NCI-H1436 treated with DMSO at 0.1 percent for 48 hours (cell line): Measurements from ENCODE around the gene THG1L.
"Not testable (repeated sequence)": the region's sequence is repeated elsewhere in the genome, so short reads cannot be mapped to it uniquely, and the experiment has no call there.

Experiments used
- DNase-seq: peaks from one replicate; lab custom pipeline; 2025; lab: John Stamatoyannopoulos, UW

THG1L gene

DNA sequence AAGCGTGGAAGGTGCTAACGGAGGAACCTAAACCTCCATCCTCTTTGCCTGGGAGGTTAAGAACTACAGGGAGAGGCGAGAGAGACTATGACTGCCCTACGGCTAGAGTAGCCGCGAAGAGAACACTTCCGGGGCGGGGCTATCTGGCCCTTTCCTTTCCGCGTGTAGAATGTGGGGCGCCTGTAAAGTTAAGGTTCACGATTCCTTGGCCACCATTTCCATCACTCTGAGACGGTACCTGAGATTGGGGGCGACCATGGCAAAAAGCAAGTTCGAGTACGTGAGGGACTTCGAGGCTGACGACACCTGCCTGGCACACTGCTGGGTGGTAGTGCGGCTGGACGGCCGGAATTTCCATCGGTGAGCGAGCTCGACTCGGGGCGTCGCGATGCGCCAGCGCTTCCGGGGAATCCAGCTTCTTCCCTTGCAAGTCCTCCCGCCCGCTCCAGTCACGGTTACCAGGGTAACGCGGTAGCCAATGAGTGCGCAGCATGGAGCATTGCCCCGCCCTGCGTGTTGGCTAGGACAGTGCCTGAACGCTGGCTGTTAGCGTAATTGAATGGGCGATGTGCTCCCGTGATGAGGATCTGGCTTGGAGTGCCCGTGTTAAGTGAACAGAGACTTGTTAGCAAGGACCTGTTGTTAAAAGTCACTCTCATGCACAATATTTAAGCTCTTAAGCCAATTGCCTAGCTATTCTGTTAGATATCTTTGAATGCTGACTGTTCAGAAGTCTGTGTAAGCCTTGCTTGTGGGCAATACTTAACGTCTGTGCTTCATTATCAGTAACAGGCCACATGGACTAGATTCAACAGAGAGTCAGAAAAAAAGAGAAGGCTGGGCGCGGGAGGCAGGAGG lies at the start of gene THG1L:
Gene THG1L, plus strand, starts transcription at position 149 of the 858 bp plus-strand sequence. Its CDS starts 21 bp downstream, at position 170.
- peak; percentile 84 for DNase-seq

DNA sequence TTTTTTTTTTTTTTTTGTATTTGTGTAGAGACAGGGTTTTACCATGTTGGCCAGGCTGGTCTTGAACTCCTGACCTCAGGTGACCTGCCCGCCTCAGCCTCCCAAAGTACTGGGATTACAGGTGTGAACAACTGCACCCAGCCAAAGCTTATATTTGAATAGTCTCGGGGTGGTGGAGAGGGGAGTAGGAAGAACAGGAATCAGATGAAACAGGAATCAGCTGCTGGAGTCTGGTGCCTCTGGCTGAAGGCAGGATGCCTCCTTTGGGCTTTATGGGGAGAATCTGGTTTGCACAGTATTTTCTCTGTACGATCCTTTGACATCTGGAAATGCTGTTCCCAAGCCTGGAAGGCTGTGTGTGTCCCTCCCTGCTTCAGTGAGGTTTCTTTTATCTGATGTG lies 49.0 kb upstream of the THG1L start:
- no peak for DNase-seq

DNA sequence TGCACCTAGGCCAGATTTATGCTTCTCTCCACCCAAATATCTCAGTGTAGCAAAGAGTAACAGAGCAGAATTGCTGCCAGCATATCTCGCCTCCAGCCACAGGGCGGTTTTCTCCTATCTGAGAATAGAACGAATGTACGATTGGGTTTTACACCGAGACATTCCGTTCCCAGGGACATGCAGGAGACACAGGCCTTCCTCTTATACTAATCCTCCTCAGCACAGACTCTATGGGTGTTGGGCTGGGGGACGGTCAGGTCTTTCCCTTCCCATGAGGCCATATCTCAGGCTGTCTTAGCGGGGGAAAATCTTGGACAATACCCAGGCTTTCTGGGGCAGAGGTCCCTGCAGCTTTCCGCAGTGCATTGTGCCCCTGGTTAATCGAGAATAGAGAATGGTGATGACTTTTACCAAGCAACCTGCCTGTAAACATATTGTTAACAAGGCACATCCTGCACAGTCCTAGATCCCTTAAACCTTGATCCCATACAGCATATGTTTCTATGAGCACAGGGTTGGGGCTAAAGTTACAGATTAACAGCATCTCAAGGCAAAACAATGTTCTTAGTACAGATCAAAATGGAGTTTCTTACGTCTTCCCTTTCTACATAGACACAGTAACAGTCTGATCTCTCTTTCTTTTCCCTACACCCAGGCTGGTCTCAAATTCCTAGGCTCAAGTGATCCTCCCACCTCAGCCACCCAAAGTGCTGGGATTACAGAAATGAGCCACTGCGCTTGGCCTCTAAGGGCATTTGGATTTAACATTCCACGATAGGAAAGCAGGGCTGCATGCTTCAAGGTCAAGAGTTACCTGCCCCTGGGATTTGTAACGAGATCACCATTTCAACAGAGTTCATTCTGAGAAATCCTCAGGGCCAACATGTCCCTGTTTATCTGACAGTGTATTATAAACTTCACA lies 44.7 kb upstream of the THG1L start:
- DNase-seq, result not testable (repeated sequence)

DNA sequence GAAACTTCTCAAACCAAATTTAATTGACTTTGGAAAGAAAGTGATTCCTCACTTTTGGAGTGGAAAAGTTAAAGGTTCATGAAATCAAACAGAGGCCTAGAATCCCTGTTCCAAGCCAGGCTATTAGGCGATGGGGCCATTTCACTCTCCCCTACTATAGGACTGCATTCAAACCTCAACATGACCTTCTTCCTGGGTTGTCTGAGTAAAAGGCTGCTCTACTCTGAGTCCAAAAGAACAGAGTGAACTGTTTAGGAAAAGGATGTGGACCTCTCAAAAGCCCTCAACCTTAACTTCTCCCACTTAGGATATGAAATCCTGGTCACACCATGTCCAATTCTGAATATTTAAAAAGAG lies 44.0 kb upstream of the THG1L start:
- DNase-seq, result no peak

DNA sequence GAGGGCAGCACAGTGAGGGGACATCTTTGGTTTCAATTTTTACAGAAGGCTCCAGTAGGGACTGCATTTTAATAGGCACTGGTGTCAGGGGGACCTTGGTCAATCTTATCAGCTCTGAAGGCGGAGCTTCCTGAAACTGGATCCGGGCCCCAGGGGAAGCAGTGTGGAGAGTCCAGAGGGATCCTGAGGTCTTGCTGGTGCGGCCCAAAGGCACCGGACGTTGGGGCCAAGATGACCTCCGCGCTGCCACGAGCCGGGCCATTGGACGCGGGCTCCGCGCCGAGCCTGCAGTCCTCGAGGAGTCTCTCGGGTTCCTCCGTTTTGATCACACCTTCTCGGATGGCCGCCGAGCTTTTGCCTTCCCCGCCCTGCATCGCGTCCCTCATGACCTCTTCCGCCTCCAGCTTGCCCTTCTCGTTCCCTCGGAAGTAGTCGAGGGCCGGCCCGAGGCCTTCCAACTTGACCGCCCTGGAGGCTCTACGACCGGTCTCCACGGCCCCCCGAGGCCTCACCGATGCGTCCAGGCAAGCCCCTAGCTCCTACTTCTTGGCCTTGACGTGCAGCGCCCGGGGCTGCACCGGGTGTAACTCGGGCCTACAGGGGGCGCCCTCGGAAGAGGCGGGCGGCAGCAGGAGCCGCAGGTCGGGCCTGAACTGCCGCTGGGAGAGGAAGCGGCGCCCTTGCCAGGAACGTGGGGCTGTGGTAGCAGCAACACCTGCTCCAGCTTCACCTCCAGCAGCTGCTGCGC lies 41.1 kb upstream of the THG1L start:
- no peak for DNase-seq

DNA sequence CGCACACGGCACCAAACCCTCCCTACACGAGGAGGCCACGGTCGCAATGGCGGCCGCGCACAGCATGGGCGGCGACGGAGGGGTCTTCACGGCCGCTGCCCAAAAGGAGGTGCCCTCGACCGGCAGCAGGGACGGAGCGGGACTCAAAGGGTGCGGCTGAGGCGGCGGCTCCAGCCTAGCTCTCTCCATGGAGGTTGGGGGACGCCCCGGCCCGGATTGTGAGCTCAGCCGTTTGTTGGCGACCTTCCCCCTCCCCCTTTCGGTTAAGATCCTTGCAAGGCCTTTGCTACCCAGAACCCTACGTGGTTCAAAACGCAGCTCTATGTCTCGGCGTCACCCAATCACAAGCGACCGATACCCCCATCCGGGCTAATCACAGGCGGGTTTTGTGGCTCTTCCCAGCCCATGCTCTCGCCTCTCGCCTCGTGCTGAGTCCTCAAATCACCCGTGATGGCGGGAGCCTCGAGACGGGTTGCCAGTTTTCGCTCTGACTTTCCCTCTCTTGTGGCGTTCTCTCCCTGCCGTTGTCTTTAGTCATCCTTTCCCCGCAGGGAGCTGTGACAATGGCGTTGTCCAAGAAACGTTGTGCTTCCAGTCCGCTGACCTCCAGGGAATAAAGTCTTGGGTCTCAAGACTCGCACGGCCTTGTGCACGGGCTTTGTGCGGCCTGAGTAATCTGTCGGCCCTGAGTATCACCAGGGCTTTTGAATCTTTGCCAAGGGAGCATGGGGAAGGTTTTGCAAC lies 40.4 kb upstream of the THG1L start:
- DNase-seq, result no peak

DNA sequence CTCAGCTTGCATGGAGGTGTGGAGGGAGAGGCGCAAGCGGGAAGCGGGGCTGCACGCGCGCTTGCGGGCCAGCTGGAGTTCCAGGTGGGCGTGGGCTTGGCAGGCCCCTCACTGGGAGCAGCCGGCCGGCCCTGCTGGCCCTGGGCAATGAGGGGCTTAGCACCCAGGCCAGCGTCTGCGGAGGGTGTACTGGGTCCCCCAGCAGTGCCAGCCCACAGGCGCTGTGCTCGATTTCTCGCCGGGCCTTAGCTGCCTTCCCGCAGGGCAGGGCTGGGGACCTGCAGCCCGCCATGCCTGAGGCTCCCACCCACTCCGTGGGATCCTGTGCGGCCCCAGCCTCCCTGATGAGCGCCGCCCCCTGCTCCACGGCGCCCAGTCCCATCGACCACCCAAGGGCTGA lies 37.4 kb upstream of the THG1L start:
- not testable (repeated sequence) for DNase-seq

DNA sequence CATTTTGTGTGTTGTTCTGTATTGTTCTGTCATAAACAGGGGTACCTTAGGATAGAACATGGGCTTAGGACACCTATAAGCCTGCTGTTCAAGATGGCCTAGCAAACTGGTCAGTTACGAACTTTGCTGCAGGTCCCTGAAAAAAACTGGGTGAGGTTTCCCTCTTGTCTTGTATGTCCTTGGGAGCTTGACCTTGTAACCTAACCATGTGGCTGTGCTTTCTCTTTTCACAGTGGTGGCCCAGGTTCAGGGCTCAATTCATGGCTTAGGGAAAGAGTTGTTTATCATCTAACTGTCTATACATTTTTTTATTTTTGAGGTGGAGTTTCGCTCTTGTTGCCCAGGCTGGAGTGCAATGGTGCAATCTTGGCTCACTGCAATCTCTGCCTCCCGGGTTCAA lies 35.1 kb upstream of the THG1L start:
- not testable (repeated sequence) for DNase-seq

DNA sequence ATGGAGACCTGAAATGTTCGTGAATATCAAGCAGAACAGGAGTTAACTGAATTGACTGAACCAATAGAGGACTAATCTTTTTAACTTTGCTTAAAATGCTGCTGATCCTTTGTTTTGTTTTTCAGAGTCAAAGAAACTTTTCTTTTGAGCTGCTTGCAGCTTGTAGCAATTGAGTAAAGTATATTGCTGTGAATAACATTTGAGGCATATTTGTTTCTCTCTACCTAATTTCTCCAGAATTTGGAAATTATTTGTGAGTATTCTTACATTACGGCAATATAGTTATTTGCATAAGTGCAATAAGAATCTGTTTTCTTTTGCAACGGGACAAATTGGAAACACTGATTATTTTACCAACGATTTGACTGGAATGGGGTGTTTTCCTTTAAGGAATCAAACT lies 32.5 kb upstream of the THG1L start:
- DNase-seq, result not testable (repeated sequence)

DNA sequence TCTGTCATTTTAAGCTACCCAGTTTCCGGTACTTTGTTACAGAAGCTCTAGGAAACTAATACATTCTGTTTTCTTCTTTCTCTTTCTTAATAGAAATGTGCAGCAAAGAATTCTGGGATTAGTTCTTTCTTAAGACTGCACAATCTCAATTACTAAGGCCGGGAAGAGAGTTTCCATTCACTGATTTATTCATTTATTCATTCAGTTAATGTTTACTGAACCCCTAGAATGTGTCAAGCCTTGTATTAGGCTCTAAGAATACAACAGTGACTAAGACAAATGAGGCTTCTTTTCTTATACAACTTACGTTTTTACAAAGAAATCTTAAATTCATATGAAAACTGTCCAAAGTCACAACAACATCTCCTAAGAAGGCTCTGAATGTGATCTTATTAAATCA lies 27.5 kb upstream of the THG1L start:
- DNase-seq, result no peak

DNA sequence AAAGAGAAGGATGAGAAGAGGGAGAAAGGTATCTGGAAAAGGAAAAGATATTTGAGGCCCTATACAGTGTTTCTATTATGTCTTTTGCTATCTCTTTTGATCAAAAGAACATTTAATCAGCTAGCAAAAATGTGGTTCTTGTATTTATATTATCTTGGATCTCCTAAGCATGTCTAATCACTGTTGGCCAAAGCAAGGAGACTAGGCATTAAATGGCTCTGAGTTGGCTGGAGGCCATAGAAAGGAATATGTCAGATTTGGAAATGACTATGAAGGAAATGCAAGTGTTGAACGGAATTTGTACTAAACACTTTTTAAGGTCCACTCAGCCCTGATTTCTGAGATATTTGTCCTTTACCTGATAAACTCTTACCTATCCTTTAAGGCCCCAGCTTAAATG lies 22.4 kb upstream of the THG1L start:
- DNase-seq, result no peak

DNA sequence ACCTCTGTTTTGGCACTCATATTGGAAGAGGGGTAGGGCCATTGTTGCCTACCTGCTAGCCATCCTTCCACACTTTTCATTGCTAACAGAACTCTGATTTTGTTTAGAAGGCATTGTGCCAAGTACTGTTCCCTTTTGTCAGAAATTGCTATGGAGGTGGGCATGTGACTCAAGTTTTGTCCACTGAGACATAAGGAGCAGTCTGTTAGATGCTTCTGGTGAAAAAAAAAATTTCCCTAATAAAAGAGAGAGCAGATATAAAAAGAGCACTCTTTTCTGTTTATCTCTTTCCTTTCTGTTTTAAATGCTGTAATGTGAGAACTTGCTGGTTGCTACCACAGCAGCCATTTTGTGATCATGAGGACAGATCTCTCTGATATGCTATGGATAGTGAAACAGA lies 21.9 kb upstream of the THG1L start:
- no peak for DNase-seq

DNA sequence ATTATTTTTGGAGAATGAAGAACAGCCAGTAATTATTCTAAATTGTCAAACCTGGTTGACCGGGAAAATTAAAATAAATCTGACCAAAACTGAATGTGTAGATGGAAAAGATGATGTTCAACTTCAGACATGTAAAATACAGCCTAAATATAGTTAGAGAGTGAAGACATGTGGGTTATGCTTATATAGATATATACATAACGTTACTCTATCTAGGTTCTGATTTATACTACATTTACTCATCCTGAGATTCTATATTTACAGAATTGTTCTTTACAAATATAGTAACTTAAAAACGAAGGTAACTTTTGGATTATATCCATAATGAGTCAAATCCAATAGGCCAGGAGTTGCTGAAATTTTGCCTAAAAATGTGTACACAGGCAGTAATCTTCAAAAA lies 20.8 kb upstream of the THG1L start:
- no peak for DNase-seq

DNA sequence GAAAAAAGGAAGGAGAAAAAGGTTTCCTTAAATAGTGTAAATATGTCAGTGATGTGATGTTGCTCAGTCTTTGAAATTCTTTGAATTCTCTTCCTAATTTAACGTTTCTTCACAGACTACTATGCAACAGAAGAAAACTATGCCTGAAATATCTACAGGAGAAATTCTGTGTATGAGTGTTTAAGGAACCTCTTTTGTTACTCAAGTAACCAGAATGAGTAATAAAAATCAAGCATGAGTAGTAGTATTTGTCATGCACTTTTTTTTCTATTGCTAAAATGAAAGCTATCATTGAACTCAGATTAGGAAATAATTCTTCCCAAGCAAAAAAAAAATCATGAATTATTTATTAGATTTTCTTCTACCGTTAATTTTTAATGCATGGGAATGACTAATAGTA lies 20.3 kb upstream of the THG1L start:
- DNase-seq, result no peak

DNA sequence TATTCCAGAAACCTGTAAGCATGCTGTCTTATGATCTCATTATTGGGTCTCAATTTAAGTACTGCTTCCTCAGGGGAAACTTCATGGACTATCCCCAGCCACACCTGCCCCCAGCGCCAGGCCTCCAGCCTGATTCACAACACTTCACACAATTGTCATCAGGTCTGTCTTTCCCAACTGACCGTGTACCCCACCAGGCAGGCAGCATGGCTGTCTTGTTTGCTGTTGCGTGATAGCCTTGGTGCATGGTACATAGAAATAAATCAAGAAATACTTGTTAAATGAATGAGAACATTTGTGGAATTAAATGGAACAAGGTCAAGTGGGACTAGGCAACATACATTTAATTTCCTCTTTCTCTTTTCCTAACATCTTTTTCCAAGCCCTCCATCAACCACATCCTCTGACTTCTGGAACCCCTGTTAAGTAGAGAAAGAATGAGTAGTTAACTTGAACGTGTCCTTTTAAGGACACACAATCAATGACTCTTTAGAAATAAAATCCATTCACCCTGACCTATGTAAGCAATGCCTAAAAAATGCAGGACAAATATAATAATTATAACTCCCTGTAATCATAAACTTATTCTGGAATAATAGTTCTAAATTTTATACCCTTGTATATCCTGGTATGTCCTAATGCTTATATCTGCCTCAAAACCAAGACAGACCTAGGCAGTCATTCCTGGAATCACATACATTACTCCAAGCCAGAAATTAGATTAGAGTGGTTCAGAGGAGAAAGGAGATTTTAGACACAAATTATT lies 17.2 kb upstream of the THG1L start:
- no peak for DNase-seq

DNA sequence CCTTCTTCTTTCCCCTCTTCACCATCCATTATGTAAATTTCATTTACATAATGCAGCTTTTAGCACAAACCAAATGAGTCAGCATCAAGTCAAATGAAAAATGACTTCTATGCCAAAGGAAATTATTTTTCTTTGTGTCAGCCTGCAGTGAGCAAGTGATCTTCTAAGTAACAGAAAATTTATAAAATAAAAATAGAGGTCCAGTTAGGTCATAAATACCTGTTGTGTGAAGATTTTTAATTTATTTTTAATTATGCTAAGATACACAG lies 16.7 kb upstream of the THG1L start:
- no peak for DNase-seq

DNA sequence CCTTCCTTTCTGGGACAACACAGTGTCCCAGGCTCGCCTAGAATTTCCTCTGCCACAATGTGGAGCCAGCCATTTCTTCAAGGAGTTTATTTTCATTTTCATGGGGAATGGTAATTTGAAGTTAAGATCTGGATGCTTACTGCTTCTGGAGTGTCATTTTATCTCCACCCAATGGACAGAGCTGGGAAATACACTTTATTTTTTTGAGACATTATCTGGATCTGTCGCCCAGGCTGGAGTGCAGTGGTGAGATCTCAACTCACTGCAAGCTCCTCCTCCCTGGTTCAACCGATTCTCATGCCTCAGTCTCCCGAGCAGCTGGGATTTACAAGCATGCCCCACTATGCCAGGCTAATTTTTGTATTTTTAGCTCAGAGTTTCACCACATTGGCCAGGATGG lies 12.7 kb upstream of the THG1L start:
- DNase-seq, result no peak

DNA sequence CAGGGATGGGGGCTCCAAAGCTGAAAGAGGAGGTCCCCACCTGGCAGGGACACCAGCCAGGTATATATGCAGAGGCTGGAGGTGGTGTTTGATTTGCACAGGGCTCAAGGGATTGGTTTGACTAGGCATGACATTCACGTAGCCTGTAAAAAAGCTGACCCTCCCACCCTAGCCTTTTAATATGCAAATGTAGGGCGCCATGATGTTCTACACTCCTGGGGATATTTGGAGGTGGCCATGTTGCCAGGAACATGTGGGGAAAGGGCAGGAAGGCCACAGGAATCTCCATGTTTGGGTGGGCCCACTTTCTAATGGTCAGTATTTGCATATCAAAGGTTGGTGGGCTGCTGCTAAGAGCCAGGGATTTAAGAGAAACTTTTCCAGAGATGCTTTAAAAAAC lies 12.0 kb upstream of the THG1L start:
- no peak for DNase-seq

DNA sequence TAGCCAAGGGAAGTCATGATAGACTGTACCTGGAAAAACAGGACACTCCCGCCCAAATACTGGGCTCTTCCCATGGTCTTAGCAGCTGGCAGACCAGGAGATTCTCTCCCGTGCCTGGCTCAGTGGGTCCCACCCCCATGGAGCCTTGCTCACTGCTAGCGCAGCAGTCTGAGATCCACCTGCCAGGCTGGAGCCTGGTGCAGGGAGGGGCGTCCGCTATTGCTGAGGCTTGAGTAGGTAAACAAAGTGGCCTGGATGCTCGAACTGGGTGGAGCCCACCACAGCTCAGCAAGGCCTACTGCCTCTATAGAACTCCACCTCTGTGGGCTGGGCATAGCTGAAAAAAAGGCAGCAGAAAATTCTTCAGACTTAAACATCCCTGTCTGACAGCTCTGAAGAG lies 10.1 kb upstream of the THG1L start:
- DNase-seq, result no peak

DNA sequence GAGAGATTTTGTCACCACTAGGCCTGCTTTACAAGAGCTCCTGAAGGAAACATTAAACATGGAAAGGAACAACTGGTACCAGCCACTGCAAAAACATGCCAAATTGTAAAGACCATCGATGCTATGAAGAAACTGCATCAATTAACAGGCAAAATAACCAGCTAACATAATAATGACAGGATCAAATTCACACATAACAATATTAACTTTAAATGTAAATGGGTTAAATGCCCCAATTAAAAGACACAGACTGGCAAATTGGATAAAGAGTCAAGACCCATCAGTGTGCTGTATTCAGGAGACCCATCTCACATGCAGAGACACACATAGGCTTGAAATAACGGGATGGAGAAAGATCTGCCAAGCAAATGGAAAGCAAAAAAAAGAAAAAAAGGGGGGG lies 8.3 kb upstream of the THG1L start:
- not testable (repeated sequence) for DNase-seq

DNA sequence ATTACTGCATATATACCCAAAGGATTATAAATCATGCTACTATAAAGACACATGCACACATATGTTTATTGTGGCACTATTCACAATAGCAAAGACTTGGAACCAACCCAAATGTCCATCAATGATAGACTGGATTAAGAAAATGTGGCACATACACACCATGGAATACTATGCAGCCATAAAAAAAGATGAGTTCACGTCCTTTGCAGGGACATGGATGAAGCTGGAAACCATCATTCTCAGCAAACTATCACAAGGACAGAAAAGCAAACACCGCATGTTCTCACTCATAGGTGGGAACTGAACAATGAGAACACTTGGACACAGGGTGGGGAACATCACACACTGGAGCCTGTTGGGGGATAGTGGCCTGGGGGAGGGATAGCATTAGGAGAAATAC lies 4.6 kb upstream of the THG1L start:
- DNase-seq, result not testable (repeated sequence)
